Tibial nerve (tissue), 3 donors: ENCODE data around the gene CDH7.

Experiments used
- POLR2A ChIP-seq, 2 donors: fragments of 450-650 bp; IDR thresholded peaks; one replicate each; pipeline ENCODE4 v1.6.1; 2017; ENCODE audit warnings: antibody characterized with exemption in 2 of 2, mild to moderate bottlenecking in 2 of 2, moderate library complexity in 2 of 2
- TF ChIP-seq, protein P1 (sequence below), 5 experiments: fragments of 200-600 bp in 3 of 5; fragments of 450-650 bp in 2 of 5; sonication (generic) in 3 of 5; IDR thresholded peaks; one replicate each; pipeline ENCODE4 v1.5.1; 2016 to 2019; ENCODE audit warnings: antibody characterized with exemption in 5 of 5, mild to moderate bottlenecking in 3 of 5, moderate library complexity in 2 of 5

DNA sequence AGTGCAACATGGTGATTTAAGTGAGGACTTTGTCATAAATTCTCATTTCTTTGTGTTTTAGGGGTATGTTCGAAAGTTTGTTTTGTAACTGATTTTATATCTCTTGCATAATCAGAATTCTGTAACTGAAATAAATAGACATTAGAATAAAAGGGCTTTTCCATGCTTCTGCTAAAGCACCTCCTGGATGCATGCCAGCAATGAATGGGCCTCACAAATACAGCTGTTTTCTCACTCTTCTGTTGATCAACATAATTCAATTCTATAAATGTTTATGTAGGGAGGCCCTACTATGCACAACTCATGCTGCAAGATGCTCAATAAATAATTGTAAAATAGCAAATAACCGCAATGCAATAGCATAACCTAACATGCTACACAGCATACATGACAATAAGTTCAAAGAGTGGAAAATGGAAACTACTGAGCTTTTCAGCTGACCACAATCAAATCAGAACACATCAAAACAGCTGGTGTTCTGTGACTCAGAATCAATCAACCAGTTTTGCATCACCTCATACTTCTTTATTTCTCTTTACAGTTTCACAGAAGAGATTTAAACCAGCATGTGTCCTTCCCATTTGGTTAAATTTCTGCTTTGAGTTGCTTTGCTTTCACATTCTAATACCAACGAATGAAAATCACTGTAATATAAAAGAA is 11.0 kb downstream of the CDH7 start:
- TF ChIP-seq POLR2A (IDR thresholded peaks at IDR 0.05), result no peak
- TF ChIP-seq, protein P1, sequence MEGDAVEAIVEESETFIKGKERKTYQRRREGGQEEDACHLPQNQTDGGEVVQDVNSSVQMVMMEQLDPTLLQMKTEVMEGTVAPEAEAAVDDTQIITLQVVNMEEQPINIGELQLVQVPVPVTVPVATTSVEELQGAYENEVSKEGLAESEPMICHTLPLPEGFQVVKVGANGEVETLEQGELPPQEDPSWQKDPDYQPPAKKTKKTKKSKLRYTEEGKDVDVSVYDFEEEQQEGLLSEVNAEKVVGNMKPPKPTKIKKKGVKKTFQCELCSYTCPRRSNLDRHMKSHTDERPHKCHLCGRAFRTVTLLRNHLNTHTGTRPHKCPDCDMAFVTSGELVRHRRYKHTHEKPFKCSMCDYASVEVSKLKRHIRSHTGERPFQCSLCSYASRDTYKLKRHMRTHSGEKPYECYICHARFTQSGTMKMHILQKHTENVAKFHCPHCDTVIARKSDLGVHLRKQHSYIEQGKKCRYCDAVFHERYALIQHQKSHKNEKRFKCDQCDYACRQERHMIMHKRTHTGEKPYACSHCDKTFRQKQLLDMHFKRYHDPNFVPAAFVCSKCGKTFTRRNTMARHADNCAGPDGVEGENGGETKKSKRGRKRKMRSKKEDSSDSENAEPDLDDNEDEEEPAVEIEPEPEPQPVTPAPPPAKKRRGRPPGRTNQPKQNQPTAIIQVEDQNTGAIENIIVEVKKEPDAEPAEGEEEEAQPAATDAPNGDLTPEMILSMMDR (IDR thresholded peaks at IDR 0.05), result no peak
